Putamen (tissue), 1 donor: ENCODE results near the gene HOXB5.

Experiments
- DNase-seq: peaks from one replicate; pipeline ENCODE4 v3.0.0-alpha.2; 2016; ENCODE audit warnings: low spot score

Gene HOXB5

DNA sequence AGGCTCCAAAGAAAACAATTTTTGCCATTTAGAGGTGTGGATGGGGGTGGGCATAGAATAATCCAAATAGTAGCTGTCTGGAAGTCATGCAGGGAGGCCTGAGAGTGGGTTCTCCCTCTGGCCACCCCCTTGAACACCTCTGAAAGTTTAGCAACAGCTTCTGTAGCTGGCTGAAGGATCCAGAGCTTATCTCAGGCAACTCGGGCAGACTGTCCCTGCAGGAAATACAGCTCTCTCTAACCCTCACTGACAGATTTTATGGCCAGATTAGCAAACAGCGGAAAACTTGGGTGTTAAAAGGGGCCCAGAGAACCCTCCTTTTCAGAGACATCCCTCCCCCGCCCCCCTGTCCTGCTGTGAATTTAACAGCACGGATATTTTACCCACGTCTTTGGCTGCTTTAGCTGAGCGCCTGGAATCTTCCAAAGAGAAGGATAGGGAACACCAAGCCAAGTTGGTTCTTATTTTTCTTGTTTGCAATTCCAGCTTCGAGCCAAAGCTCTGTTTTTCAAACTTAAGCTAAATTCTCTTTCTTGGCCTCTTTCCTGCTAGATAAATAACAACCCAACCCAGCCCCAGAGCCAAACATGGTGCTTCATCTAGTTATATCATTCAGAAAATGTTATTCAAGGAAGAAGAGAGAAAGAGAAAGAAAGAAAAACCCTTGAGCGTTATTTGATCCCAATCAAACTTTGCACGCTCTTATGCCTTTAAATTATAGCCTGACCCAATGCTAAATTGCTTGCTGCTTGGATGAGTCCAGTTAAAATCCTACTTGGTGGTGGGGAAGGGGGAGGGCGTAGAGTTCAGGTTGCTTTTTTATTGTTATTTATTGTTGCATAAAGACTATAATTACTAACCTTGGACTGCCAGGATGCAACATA, 46.4 kb downstream of the HOXB5 start:
- DNase-seq, result no peak

DNA sequence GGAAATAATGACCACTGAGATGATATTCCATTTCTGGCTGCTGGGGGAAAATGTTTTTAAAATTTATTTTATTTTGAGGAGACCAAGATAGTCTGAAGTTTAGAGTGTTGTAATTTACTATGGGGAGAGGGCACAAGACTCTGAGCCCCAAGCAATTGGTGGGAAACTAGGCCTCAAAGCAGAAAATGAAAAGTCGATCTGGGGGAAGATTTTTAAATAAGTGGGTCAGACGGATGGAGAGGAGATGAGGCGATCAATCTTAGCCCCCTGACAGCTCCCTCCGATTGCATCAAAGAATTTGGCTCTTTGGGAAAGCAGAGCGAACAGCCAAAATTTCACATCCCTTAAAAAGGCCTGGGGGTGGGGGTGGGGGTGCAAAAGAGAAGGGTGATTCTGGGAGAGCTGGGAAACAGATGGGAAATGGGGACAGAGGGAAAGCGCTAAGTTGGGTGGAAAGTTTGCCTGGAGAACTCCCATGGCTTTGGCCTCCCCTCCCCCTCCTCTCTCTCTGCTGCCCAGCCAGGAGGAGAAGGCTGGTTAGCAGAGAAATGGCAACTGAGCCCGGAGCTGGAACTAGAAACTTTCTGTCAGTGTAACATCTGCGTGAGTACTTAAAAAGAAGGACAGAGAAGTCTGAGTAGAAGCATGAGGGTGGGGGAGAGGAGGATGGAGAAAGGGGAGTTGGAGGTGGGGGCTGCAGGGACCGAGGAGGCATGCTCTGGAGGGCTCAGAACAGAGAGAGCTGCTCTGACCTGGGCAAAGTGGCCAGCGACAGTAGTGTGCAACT, 47.2 kb downstream of the HOXB5 start:
- DNase-seq, result no peak

DNA sequence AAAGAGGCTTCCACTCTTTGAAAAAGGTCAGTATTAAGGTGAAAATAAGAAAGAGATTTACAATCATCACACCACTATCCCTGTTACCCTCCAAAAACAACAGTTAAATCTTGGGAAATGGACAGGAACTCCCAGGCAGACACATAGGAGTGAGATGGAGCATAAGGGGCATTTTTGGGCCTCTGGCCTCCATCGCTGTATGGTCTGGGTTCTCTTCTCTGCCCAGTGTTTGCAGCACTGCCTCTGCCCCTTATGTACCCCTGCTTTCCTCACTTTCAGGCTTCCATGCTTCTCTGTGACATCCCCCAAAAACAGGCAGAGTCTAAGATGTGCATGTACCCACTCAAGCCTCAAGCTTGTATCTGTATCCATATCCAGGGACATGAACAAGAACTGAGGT, 48.0 kb downstream of the HOXB5 start:
- no peak for DNase-seq

DNA sequence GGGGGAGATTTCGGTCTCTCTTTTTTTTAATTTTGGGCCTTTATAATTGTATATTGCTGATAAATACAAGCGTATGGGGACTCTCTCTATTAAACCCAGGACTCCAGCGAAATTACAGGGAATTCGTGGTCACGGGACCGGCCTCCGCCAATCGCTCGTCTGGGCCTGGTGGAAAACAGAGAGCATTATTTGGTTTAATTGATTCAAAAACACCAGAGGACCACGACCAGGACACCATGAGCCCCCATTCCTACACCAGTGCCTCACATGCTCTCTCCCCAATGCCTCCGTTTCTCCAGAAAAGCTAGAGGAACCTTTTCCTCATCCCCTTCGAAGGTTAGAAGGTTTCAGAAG, 48.6 kb downstream of the HOXB5 start, which contains the start of gene HOXB2:
TSS of gene HOXB2 (minus strand) at position 88 of the 354 bp plus-strand sequence. CDS start 198 bp downstream, outside the sequence.
- no peak for DNase-seq

DNA sequence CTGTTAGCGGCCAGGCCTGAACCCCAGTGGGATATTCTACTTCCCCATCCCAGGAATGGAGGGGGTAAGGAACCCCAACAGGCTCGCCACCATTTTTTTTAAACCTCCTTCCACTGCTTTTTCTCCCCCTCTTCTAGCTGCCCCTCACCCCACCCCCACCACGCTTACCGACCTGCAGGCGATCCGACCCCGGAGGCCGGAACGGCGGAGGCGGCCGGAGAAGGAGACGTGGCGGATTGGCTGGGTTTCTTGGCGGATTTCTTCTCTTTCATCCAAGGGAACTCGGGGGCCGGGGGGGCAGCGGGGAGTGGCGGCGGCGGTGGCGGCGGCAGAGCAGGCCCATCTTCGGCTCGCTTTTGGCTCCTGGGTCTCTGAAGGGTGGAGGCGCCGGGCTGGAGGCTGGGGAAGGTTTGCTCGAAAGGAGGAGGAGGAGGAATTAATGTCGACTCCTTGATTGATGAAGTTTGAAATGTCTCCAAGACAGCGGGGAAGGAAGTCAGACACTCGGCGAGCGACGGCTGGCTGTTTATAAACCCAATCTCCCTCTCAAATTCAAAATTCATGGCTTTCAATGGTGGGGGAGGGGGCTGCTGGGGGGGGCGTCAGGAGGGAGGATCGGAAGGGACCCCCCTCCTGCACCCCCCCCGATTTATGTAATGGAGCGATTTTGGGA, 49.1 kb downstream of the HOXB5 start:
- no peak for DNase-seq

DNA sequence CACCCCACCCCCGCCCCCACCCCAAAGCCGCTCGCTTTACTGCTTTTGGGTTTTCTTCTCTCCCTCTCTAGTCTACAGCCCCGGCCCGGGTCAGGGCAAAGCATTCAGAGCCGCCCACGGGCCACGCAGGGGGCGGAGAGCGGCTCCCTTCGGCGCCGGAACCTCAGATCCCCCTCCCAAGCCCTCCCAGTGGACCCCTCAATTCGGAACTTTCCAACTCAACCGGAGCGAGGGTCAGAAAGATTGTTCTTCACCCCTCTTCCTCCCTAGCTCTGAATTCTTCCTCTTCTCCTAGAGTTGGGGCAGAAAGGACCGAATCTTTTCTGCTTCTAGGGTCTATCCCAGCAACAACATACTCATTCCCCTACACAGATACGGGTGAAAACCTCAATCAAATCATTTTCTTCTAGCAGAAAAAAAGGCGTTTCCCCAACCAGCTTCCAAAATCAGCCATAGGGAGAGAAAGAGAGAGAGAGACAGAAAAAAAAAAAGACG, 49.7 kb downstream of the HOXB5 start:
- DNase-seq, result no peak

DNA sequence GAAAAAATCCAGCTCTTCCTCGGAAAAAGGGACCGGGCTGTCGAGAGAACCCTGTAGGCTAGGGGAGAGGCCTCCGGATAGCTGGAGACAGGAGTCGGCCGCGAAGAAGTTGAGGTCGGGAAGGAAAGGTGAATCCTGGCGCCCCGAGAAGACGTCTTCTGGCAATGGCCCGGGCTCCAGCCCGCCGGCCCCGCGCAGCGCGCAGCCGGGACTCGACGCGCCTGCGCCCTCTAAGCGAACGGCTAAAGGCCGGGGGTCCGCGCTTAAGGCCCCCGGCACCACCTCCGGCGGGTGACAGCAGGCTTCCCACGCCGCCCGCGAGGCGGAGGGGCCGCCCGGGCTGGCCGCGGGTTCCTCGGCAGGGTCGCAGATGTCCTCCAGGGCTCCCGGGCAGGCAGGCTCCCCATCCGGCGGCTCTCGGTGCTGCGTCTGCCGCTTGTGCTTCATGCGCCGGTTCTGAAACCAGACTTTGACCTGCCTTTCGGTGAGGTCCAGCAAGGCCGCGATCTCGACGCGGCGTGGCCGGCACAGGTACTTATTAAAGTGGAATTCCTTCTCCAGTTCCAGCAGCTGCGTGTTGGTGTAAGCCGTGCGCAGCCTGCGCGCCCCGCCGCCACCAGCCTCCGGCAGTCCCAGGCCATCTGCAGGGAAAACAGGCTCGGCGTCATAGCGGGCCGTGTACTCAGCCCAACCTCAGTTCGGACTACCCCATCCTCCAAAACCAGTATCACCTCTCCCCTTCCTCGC, 50.3 kb downstream of the HOXB5 start:
- DNase-seq, result no peak

DNA sequence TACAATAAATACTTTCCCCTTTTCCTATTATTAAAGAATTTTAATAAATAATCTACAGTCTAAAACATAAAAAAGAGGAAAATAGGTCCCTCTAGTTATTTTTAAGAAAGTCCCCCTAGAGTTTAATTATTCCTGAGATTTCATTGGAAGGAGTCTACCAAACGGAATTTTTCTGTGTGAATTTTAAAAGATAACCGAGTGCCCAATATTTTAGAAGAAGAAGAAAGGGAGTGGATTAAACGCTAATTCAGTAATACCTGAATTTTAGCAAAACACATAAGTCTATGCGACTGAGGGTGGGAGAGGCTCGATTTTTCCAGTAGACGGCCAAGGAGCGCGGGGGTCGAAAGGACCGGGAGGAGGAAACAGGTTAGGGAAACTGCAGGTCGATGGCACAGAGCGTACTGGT, 50.9 kb downstream of the HOXB5 start:
- DNase-seq, result no peak

DNA sequence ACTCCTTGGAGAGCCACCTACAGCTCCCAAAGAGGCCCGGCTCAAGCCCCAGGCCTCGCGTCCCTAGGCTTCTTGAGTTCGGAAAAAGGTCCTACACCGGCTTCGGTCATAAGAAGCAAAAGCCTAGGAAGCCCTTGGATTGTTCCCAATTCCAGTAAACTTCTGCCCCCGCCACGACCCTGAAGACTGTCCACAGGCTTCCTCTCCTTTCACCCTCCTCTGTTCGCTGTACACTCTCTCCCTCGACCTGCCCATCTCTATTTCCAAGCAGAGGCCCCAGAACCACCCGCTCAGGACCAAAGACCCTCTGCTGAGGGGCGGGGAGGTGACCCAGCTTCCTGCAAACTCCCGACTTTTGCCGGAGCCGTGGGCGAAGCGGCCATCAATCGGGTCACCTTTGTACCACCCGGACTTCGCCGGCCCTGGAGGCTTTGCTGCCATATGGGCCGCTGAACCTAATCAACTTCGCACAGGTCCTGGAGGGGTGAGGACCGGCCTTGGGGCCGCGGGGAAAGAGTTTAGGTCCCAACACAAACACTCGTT, 51.4 kb downstream of the HOXB5 start:
- no peak for DNase-seq

DNA sequence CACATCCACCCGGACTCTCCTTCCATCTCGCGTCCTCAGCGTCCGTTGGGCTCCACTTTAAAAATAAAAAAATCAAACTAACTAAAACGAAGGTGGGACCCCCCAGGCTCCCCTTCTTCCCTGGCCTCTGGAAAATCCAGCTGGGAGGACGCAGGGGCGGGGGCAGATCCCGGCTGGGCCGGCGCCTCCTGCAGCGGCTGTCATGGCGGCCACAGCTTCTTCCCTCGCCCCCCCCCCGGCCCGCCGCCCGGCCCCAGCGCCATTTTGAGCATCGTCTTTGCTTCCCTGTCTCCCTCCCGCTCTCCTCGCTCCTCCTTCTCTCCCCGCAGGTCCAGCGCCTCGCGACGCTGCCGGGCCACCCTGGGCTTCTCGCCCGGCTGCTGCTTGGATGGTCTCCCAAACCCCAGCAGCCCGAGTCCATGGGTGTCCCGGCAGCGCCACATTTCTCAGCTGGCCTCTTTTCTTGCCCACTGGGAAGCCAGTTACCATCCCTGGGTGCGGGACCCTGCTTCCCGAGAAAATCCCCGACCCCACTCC, 51.9 kb downstream of the HOXB5 start:
- DNase-seq, result no peak
